Fibroblast of skin of left quadriceps (primary cell): Measurements from ENCODE around the gene GTF2A1.

Experiments
- DNase-seq, 2 experiments: peaks; one replicate each; pipeline ENCODE4 v3.0.0-alpha.2; 2013; ENCODE audit warnings: low read depth in 2 of 2

Gene GTF2A1

GRCh38 chr14:81177225-81177624, 43.5 kb downstream of the GTF2A1 start:
- DNase-seq, result no peak

DNA sequence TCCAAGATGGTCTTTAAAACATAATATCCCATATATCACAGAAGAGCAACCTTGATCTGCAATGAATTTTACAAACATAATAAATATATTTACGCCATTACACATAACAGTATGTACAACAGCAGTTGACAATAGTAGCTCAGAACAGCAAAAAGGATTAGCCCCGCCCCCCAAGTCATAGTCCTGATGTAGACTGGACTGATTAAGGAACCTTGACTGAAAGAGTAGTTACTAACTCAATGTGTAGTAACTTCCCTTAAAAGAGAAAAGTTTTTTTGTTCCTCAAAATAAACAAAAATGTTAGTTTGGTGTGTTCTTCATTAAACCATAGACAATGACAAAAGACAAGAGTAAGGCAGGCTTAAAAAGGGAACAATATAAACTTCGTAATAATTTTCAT, 44.5 kb downstream of the GTF2A1 start:
- no peak for DNase-seq

DNA sequence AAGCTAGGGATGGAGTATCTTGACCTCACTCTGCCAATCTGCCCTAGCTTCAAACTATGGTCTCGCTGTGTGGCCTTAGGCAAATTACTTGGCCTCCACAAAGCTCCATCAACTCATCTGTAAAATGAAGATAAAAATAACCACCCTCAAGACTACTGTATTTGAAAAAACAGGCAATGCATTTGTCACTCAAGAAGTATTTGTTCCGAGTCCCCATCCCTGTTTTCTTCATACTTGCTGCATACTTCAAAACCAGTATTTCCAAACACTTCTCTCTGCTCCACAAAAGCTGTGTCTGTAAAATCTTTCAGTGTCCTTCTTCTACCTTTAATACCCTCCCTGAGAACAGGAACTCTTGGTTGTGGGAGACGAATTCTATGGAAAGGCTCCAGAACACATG, 47.9 kb downstream of the GTF2A1 start:
- no peak for DNase-seq

DNA sequence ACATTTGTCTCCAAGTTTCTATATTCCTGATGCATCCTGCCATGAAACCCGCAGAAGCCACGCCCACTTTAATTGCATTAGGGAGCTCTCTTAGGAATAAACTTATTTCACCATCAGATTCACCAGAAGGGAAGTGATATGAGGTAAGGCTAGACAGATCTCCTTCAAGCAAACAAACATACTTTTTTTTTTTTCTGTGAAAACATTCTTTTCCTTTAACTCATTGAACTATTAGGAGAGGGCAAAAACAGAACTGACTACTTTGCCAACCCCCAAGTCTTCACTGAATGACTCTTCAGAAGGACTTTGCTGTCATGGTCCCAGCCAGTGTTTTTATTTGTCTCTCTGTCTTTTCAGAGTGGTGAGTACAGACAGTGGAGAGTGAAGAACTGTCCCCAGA, 48.4 kb downstream of the GTF2A1 start:
- no peak for DNase-seq

GRCh38 chr14:81170829-81171195, 49.9 kb downstream of the GTF2A1 start:
- no peak for DNase-seq

- DNase-seq, result peak; percentile 68 to 72
Measured at GRCh38 chr14:81170104-81170828, 50.5 kb downstream of the GTF2A1 start.

GRCh38 chr14:81169711-81170103, 51.1 kb downstream of the GTF2A1 start:
- DNase-seq, result no peak

DNA sequence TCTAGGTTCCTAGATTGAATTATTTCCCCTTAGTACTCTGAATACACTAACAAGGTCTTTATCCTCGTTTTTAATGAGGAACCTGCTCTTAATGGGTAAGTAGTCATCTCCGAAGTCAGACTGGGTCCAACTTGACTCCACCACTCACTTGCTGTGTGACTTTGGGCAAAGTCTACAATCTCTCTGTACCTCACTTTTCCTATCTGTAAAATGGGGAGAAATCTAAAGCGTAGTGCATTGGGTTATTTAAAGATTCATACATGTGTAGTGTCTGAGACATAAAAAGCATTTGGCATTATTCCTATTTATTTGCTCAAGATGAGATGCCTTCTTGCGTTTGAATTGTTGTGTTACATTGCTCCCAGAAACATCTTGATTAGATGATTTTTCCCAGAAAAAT, 51.5 kb downstream of the GTF2A1 start:
- DNase-seq, result no peak

GRCh38 chr14:81166121-81166520, 54.6 kb downstream of the GTF2A1 start:
- no peak for DNase-seq

GRCh38 chr14:81165188-81165587, 55.6 kb downstream of the GTF2A1 start:
- no peak for DNase-seq

- DNase-seq, result peak; percentile 11 to 26
Measured at GRCh38 chr14:81164167-81164774, 56.5 kb downstream of the GTF2A1 start.

- DNase-seq, result no peak
Measured at GRCh38 chr14:81162941-81163340, 57.8 kb downstream of the GTF2A1 start.

- DNase-seq, result no peak
Measured at GRCh38 chr14:81161749-81162148, 59.0 kb downstream of the GTF2A1 start.

DNA sequence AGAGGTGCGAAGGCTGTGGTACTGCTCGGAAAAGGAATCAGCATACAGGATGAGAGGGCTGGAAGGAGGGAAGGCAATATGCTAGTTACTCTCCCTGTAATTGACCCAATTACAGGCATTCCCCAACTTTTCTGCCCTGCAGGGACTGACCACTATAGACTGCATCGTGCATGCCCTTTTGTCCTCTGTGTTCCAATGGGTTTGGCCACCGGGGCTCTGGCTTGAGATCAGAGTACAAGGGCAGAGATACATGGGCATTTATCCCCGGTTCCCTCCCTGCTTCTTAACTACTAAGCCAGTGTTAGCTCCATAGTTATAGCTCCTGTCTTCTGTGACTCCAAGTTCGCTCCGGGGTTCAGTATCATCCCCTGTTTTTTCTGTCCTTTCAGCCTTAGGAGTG, 59.7 kb downstream of the GTF2A1 start:
- no peak for DNase-seq

- DNase-seq, result no peak
Measured at GRCh38 chr14:81157431-81157830, 63.3 kb downstream of the GTF2A1 start.

DNA sequence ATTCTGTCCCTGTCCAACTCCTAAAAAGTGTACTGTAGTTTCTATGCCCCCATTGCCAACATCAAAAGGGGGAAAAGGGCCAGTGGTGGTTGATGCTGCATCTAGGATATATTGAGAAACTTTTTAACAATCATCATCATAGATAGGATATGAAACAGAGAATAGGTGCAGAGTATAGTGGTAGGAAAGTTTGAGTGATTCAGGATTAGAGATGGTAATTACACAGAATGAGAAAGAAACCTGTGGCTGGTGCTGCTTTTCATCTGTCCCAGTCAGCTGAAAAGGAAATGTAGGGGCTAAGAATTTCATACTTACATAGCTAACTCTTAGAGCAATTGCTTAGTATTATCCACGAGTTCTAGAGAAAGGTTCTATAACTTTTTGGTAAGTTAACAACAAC, 67.6 kb downstream of the GTF2A1 start:
- DNase-seq, result no peak

DNA sequence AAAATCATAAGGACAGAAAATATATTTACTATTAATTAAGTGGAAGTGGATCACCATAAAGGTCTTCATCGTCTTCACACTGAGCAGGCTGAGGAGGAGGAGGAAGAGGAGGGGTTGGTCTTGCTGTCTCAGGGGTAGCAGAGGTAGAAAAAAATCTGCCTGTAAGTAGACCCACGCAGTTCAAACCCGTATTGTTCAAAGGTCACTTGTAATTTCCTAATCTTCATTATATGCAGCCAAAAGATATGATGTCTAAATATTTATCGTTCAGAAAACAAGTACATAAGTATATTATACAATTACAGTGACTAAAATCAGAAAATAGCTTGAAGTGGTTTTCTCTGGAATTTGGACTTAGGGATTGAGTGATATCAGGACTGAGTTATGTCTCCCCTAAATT, 72.1 kb downstream of the GTF2A1 start:
- DNase-seq, result no peak

GRCh38 chr14:81147140-81147897, 73.4 kb downstream of the GTF2A1 start:
- no peak for DNase-seq

GRCh38 chr14:81144824-81145603, 75.7 kb downstream of the GTF2A1 start:
- no peak for DNase-seq

DNA sequence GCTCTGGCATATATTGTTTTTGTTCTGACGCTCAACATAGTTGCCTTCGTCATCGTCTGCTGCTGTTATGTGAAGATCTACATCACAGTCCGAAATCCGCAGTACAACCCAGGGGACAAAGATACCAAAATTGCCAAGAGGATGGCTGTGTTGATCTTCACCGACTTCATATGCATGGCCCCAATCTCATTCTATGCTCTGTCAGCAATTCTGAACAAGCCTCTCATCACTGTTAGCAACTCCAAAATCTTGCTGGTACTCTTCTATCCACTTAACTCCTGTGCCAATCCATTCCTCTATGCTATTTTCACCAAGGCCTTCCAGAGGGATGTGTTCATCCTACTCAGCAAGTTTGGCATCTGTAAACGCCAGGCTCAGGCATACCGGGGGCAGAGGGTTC, 77.0 kb downstream of the GTF2A1 start:
- no peak for DNase-seq

GRCh38 chr14:81141426-81141825, 79.3 kb downstream of the GTF2A1 start:
- DNase-seq, result no peak

- no peak for DNase-seq
Measured at GRCh38 chr14:81138429-81138828, 82.3 kb downstream of the GTF2A1 start.
